Caki2 (cell line): ENCODE data around the gene SERTM2. TPM values are rescaled to one million over a fixed set of nuclear protein-coding genes. Genes with fewer than 3 reads are reported as not detected.
A peak's percentile ranks its signal among the peaks of the same experiment; 100 is the strongest.
"Not testable (repeated sequence)": the region's sequence is repeated elsewhere in the genome, so short reads cannot be mapped to it uniquely, and the experiment has no call there.

Experiments used
- DNase-seq: peaks from one replicate; pipeline ENCODE4 v3.0.0-alpha.2; 2015; ENCODE audit warnings: low read depth
- in situ Hi-C: cut with HindIII; loops from 2 replicates; pipeline ENCODE4 v1.10.0; 2016; ENCODE audit warnings: low sequenced_read_pairs, low pct_unique_long_range_greater_than_20kb, mixed read lengths
- total RNA-seq: library from RNA; depleted of rRNA; stranded (reverse); fragments of >200 nt; shearing (Covaris generic); gene quantifications from 2 replicates; pipeline ENCODE4 v1.2.3, GENCODE V29; 2014; ENCODE audit warnings: low replicate concordance; rRNA removed

Gene SERTM2
- total RNA-seq, 1 experiment from 2014 or later, result not detected

GRCh38 chrX:111543212-111543741, 31.8 kb downstream of the SERTM2 start:
- no peak for DNase-seq
- in situ Hi-C loops, result no loop called here

- DNase-seq, in situ Hi-C loops: not testable (repeated sequence)
These were observed 37.8 kb downstream of the SERTM2 start for GRCh38 chrX:111549235-111549634.

- DNase-seq, result no peak
- in situ Hi-C loops, result no loop called here
These were observed 44.0 kb downstream of the SERTM2 start for GRCh38 chrX:111555406-111555958.

DNA sequence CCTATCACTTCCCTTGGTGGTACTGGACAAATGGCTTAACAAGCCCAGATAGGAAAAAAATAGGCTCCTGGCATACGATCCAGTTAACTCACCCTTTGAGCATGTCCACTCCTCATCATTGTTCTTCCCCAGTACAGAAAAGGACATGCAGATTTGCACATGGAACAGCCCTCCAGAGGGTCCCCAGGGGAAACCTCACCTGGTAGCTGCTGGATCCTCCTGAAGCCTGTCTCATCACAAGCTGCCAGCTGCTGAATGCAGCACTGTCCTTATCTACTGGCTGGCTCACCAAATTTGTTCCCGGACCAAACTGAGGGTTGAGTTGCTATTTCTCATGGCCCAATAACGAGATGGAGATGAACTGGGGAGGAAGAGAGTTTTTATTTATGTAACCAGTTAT, 49.4 kb downstream of the SERTM2 start:
- no peak for DNase-seq
- in situ Hi-C loops, result no loop called here

- in situ Hi-C loops, result no loop called here
- no peak for DNase-seq
These were observed 50.4 kb downstream of the SERTM2 start for GRCh38 chrX:111561851-111562250.

GRCh38 chrX:111567542-111568255, 56.3 kb downstream of the SERTM2 start:
- DNase-seq, result no peak
- in situ Hi-C loops, result no loop called here

DNA sequence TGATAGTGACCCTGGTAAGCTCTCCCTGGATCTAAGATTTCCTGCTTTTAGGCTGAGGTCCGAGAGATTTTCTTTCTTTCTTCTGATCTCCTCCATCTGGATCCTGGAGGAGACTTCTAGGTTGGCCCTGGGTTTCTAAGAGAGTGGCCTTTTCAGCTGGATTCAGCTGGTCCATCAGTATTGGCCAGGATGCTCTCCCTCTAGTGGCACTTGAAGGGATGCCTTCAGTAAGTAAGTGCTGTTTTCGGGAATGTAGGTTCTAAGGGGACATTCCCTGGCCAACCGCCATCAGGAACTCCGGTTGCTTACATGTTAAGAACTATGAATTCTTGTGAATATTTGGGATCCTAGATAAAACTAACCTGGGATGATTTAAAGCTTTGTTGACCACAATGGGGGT, 56.9 kb downstream of the SERTM2 start:
- DNase-seq, result peak; percentile 5
- in situ Hi-C loops, result no loop called here

DNA sequence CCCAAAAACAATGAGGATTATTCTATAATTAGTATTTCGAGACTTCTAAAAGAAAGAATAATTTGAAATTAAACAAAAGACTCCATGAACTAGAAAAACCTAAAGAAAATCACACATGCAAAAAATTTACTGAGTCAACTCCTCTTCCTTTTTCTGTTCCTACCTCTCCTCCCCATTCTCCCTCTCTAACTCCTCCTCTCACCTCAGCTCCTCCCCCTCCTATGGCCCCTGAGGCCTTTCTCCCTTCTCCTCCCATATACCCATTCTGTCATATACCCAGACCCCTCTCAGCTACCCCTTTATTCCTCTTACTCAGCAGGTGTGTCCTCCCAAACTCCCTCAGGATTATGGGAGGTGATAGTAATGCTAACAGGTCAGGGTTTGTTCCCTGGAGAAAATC, 57.4 kb downstream of the SERTM2 start:
- DNase-seq, result no peak
- in situ Hi-C loops, result no loop called here

Other genes with a start within 250 kb of the SERTM2 start
- not detected in 2 replicates for gene CAPN6, start 241.2 kb upstream of the SERTM2 start, total RNA-seq
- gene DCX, start 99.5 kb upstream of the SERTM2 start, total RNA-seq, result not detected in 2 replicates
- gene ALG13, start 169.5 kb downstream of the SERTM2 start, total RNA-seq, result 14.7 and 29.8 TPM in 2 replicates